ENCODE measurements around the gene PCDHGB3.

The PCDHGB3 gene

GRCh38 chr5:141421489-141421855 lies 51.4 kb downstream of the PCDHGB3 start:
- DNase-seq, result no peak
